ENCODE measurements around the gene ACOT11. TPM values are rescaled to one million over a fixed set of nuclear protein-coding genes. Genes with fewer than 3 reads are reported as not detected.

The ACOT11 gene
- total RNA-seq, 2 donors from 2014 or later, result 5.6 to 6.0 TPM

DNA sequence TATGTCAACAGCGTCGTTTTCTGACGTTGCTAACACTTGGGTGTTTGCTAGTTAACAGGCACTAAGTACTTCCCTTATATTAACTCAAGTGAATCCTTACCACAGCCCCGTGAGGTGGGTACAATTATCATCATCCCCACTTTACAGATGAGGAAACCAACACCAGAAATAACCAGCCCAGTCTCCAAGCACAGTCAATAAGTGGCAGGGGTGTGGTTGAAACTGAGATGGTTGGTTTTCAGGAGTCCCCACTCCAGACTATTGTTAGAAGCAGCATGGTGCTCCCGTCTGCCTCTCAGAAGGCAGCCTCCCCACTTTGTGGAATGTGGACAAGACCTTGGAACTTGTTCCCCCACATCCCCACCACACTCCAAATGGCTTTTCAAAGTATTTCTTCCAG is 45.7 kb upstream of the ACOT11 start:
- no peak overlapping the region for H3K4me3 Mint-ChIP-seq
- no peaks in the 10 kb centered on the region for H3K36me3 Mint-ChIP-seq (ENCODE audit: low read depth)
- WGBS, 2 experiments (ENCODE audit: insufficient coverage in 1 of 2, insufficient read length in 1 of 2), result 86 to 97% methylated on average over 3 to 5 of the region's 5 CpGs
- H3K9me3 Mint-ChIP-seq, result no peaks in the 10 kb centered on the region
- Histone ChIP-seq H3K9me3 (ENCODE audit: control insufficient read depth, low read length) (no peaks in the 10 kb centered on the region), H3K27me3 (ENCODE audit: control insufficient read depth, insufficient read depth, low read length, poor library complexity, severe bottlenecking) (peaks cover 4% of the 10 kb centered on the region), H3K4me3 (ENCODE audit: low read length) (no peak overlapping the region), H3K9ac (ENCODE audit: extremely low read depth, low read length, poor library complexity, severe bottlenecking) (no peak overlapping the region), H3K27ac (ENCODE audit: low read depth, low read length) (no peak overlapping the region), H3K36me3 (ENCODE audit: control insufficient read depth, insufficient read depth, low read length) (no peaks in the 10 kb centered on the region), H3K4me1 (ENCODE audit: control insufficient read depth, insufficient read depth, low read length) (peaks cover 4% of the 10 kb centered on the region)
- TF ChIP-seq, protein P1, sequence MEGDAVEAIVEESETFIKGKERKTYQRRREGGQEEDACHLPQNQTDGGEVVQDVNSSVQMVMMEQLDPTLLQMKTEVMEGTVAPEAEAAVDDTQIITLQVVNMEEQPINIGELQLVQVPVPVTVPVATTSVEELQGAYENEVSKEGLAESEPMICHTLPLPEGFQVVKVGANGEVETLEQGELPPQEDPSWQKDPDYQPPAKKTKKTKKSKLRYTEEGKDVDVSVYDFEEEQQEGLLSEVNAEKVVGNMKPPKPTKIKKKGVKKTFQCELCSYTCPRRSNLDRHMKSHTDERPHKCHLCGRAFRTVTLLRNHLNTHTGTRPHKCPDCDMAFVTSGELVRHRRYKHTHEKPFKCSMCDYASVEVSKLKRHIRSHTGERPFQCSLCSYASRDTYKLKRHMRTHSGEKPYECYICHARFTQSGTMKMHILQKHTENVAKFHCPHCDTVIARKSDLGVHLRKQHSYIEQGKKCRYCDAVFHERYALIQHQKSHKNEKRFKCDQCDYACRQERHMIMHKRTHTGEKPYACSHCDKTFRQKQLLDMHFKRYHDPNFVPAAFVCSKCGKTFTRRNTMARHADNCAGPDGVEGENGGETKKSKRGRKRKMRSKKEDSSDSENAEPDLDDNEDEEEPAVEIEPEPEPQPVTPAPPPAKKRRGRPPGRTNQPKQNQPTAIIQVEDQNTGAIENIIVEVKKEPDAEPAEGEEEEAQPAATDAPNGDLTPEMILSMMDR (conservative IDR thresholded peaks at IDR 0.05), result no peak
- no peak overlapping the region for H3K27ac Mint-ChIP-seq
- peaks cover 25% of the 10 kb centered on the region for H3K4me1 Mint-ChIP-seq
- DNase-seq, result no peak
- H3K27me3 Mint-ChIP-seq (ENCODE audit: insufficient read depth), result no peaks in the 10 kb centered on the region

- peaks cover 5% of the 10 kb centered on the region for H3K4me1 Mint-ChIP-seq
- no peak overlapping the region for H3K4me3 Mint-ChIP-seq
- Histone ChIP-seq H3K4me1 (ENCODE audit: control insufficient read depth, insufficient read depth, low read length) (no peaks in the 10 kb centered on the region), H3K4me3 (ENCODE audit: low read length) (no peak overlapping the region), H3K36me3 (ENCODE audit: control insufficient read depth, insufficient read depth, low read length) (no peaks in the 10 kb centered on the region), H3K9ac (ENCODE audit: extremely low read depth, low read length, poor library complexity, severe bottlenecking) (no peak overlapping the region), H3K9me3 (ENCODE audit: control insufficient read depth, low read length) (no peaks in the 10 kb centered on the region), H3K27me3 (ENCODE audit: control insufficient read depth, insufficient read depth, low read length, poor library complexity, severe bottlenecking) (no peaks in the 10 kb centered on the region), H3K27ac (ENCODE audit: low read depth, low read length) (no peak overlapping the region)
- DNase-seq, result no peak
- H3K9me3 Mint-ChIP-seq, result no peaks in the 10 kb centered on the region
- no peaks in the 10 kb centered on the region for H3K36me3 Mint-ChIP-seq (ENCODE audit: low read depth)
- WGBS, 2 experiments (ENCODE audit: insufficient coverage in 1 of 2, insufficient read length in 1 of 2), result 63 to 89% methylated on average over 2 to 6 of the region's 6 CpGs
- TF ChIP-seq, protein P1 (conservative IDR thresholded peaks at IDR 0.05), result no peak
- peak overlapping the region; percentile 33 for H3K27ac Mint-ChIP-seq
- H3K27me3 Mint-ChIP-seq (ENCODE audit: insufficient read depth), result no peaks in the 10 kb centered on the region
Measured at GRCh38 chr1:54506594-54506993, 41.4 kb upstream of the ACOT11 start.

- no peaks in the 10 kb centered on the region for H3K27me3 ChIP-seq (ENCODE audit: control insufficient read depth, insufficient read depth, low read length, poor library complexity, severe bottlenecking)
- peaks cover 5% of the 10 kb centered on the region for H3K4me1 Mint-ChIP-seq
- no peak overlapping the region for H3K4me3 ChIP-seq (ENCODE audit: low read length)
- no peaks in the 10 kb centered on the region for H3K36me3 Mint-ChIP-seq (ENCODE audit: low read depth)
- H3K4me1 ChIP-seq (ENCODE audit: control insufficient read depth, insufficient read depth, low read length), result no peaks in the 10 kb centered on the region
- no peaks in the 10 kb centered on the region for H3K36me3 ChIP-seq (ENCODE audit: control insufficient read depth, insufficient read depth, low read length)
- H3K27ac ChIP-seq (ENCODE audit: low read depth, low read length), result no peak overlapping the region
- DNase-seq, result no peak
- TF ChIP-seq, protein P1 (conservative IDR thresholded peaks at IDR 0.05), result peak; percentile 7
- no peak overlapping the region for H3K9ac ChIP-seq (ENCODE audit: extremely low read depth, low read length, poor library complexity, severe bottlenecking)
- 91 to 94% methylated on average over 11 to 17 of the region's 17 CpGs for WGBS, 2 experiments (ENCODE audit: insufficient coverage in 1 of 2, insufficient read length in 1 of 2)
- H3K27me3 Mint-ChIP-seq (ENCODE audit: insufficient read depth), result no peaks in the 10 kb centered on the region
- no peaks in the 10 kb centered on the region for H3K9me3 ChIP-seq (ENCODE audit: control insufficient read depth, low read length)
- no peak overlapping the region for H3K27ac Mint-ChIP-seq
- H3K4me3 Mint-ChIP-seq, result no peak overlapping the region
- no peaks in the 10 kb centered on the region for H3K9me3 Mint-ChIP-seq
Measured at GRCh38 chr1:54507033-54507870, 40.8 kb upstream of the ACOT11 start.

Measured in endodermal cell (in vitro differentiated cells).